GM23338 (cell line): ENCODE data around the gene PHLDB2. TPM values are rescaled to one million over a fixed set of nuclear protein-coding genes. Genes with fewer than 3 reads are reported as not detected.

ENCODE experiments used
- ATAC-seq: fragments of 200-7000 bp; cut with Tn5 transposase; 3 replicates; pipeline ENCODE4 v1.9.1; 2020
- DNase-seq: peaks from one replicate; pipeline ENCODE4 v3.0.0-alpha.2; 2015; ENCODE audit warnings: low spot score
- H2AFZ ChIP-seq: fragments of 200-600 bp; sonication (generic); 2 replicates; pipeline ENCODE4 v1.8.0; 2016; ENCODE audit warnings: antibody characterized with exemption, mild to moderate bottlenecking, moderate library complexity
- H3F3A ChIP-seq: fragments of 200-600 bp; sonication (generic); replicated peaks from 2 replicates; pipeline ENCODE4 v1.8.0; 2017; ENCODE audit warnings: antibody characterized with exemption, mixed run types, low read depth
- H3K27ac ChIP-seq: fragments of 200-600 bp; sonication (generic); 2 replicates; pipeline ENCODE4 v1.6.1; 2016; ENCODE audit warnings: low read depth
- H3K27me3 ChIP-seq: fragments of 200-600 bp; sonication (generic); 2 replicates; pipeline ENCODE4 v1.8.0; 2016; ENCODE audit warnings: mild to moderate bottlenecking, mixed run types, moderate library complexity; ENCODE audit not compliant: insufficient read depth
- H3K36me3 ChIP-seq: fragments of 200-600 bp; sonication (generic); 2 replicates; pipeline ENCODE4 v1.8.0; 2016; ENCODE audit warnings: mild to moderate bottlenecking; ENCODE audit not compliant: insufficient read depth
- H3K4me1 ChIP-seq: fragments of 200-600 bp; sonication (generic); 2 replicates; pipeline ENCODE4 v1.8.0; 2016; ENCODE audit warnings: mild to moderate bottlenecking, moderate library complexity; ENCODE audit not compliant: insufficient read depth
- H3K4me2 ChIP-seq: fragments of 200-600 bp; sonication (generic); 2 replicates; pipeline ENCODE4 v1.7.1; 2017; ENCODE audit warnings: mixed run types
- H3K4me3 ChIP-seq: fragments of 200-600 bp; sonication (generic); 2 replicates; pipeline ENCODE4 v1.6.1; 2016; ENCODE audit warnings: mixed run types
- H3K79me2 ChIP-seq: fragments of 200-600 bp; sonication (generic); replicated peaks from 2 replicates; pipeline ENCODE4 v1.8.0; 2017; ENCODE audit warnings: mild to moderate bottlenecking; ENCODE audit not compliant: insufficient read depth
- H3K9me2 ChIP-seq: fragments of 200-600 bp; sonication (generic); 2 replicates; pipeline ENCODE4 v1.8.0; 2017; ENCODE audit not compliant: insufficient read depth
- H4K20me1 ChIP-seq: fragments of 200-600 bp; sonication (generic); replicated peaks from 2 replicates; pipeline ENCODE4 v1.8.0; 2017; ENCODE audit warnings: mild to moderate bottlenecking; ENCODE audit not compliant: insufficient read depth
- H3K27ac Mint-ChIP-seq: 2 replicates; pipeline ENCODE4 v1.8.0; 2020; ENCODE audit warnings: inconsistent platforms, mild to moderate bottlenecking, moderate library complexity, mixed read lengths
- H3K27me3 Mint-ChIP-seq: 3 replicates; pipeline ENCODE4 v1.8.0; 2022; ENCODE audit warnings: low read depth, mild to moderate bottlenecking, moderate library complexity, mixed read lengths, inconsistent platforms; ENCODE audit not compliant: insufficient read depth, poor library complexity
- H3K36me3 Mint-ChIP-seq: 3 replicates; pipeline ENCODE4 v1.8.0; 2021; ENCODE audit warnings: low read depth, mild to moderate bottlenecking, inconsistent platforms, moderate library complexity, mixed read lengths
- H3K4me1 Mint-ChIP-seq: 3 replicates; pipeline ENCODE4 v1.8.0; 2020; ENCODE audit warnings: mild to moderate bottlenecking, inconsistent platforms, mixed read lengths
- H3K4me3 Mint-ChIP-seq: 3 replicates; pipeline ENCODE4 v1.8.0; 2021; ENCODE audit warnings: moderate library complexity, mild to moderate bottlenecking, inconsistent platforms, mixed read lengths
- H3K9me3 Mint-ChIP-seq: 3 replicates; pipeline ENCODE4 v1.8.0; 2020; ENCODE audit warnings: moderate library complexity, mild to moderate bottlenecking, inconsistent platforms, mixed read lengths
- CREB1 ChIP-seq: fragments of 250-450 bp; sonication (Bioruptor Pico); IDR thresholded peaks from 2 replicates; pipeline ENCODE4 v1.5.0; 2020; ENCODE audit warnings: low read depth, mild to moderate bottlenecking, moderate library complexity
- EZH2phosphoT487 ChIP-seq: fragments of 200-600 bp; sonication (generic); IDR thresholded peaks from one replicate; pipeline ENCODE4 v1.8.1; 2018; ENCODE audit warnings: antibody characterized with exemption; ENCODE audit not compliant: unreplicated experiment
- JUNB ChIP-seq: IDR thresholded peaks from one replicate; pipeline ENCODE4 v1.6.1; 2016; ENCODE audit warnings: antibody characterized with exemption; ENCODE audit not compliant: unreplicated experiment
- NANOG ChIP-seq: IDR thresholded peaks from 2 replicates; pipeline ENCODE4 v1.6.1; 2016; ENCODE audit warnings: antibody characterized with exemption, borderline replicate concordance
- STAT1 ChIP-seq: IDR thresholded peaks from one replicate; pipeline ENCODE4 v1.6.1; 2016; ENCODE audit warnings: antibody characterized with exemption; ENCODE audit not compliant: unreplicated experiment
- polyA plus RNA-seq: library from polyadenylated mRNA; unstranded; fragments of >200 nt; fragmentation: Nextera tagmentation; extraction: Ambion mirVana; gene quantifications from 2 replicates; pipeline ENCODE4 v1.2.1, GENCODE V29; 2016
- total RNA-seq: library from RNA; depleted of rRNA; stranded (reverse); fragments of >200 nt; shearing (Covaris generic); gene quantifications from 2 replicates; pipeline ENCODE4 v1.2.3, GENCODE V29; 2014
- TF ChIP-seq, protein P1 (sequence below), 2 experiments: fragments of 200-600 bp in 1 of 2; sonication (generic) in 1 of 2; conservative IDR thresholded peaks; 2 replicates each; pipeline versions ENCODE4 v1.5.1 to v1.6.1; 2016 to 2017; ENCODE audit warnings: antibody characterized with exemption in 2 of 2, low read depth in 2 of 2, mild to moderate bottlenecking in 2 of 2, moderate library complexity in 1 of 2
- TF ChIP-seq, protein P2 (sequence below): fragments of 250-450 bp; sonication (Bioruptor Pico); IDR thresholded peaks from 2 replicates; pipeline ENCODE4 v1.5.0; 2020; ENCODE audit warnings: mild to moderate bottlenecking, moderate library complexity
- TF ChIP-seq, protein P3 (sequence below): IDR thresholded peaks from 2 replicates; pipeline ENCODE4 v1.6.1; 2016; ENCODE audit warnings: antibody characterized with exemption

PHLDB2 gene
- total and polyA plus RNA-seq, 2 experiments from 2014 or later = 19.5 to 33.7 TPM

DNA sequence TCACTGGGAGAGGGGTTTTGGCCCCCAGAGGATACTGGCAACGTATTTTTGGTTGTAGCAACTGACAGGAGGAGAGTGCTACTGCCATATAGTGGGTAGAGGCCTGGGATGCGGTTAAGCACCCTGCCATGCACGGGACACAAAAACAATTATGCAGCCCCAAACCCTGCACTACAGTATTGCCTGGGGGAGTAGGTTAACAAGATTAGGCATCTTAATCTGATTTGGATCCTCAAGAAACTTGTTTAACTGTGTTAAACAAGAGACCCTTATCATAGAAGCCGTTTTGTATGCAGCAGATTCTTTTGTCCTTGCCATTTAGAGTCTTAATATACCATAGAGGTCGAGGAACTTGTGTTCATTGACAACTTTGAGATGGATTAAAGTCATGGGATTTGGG lies 3.4 kb downstream of the PHLDB2 start (continued):
- TF ChIP-seq, protein P1, sequence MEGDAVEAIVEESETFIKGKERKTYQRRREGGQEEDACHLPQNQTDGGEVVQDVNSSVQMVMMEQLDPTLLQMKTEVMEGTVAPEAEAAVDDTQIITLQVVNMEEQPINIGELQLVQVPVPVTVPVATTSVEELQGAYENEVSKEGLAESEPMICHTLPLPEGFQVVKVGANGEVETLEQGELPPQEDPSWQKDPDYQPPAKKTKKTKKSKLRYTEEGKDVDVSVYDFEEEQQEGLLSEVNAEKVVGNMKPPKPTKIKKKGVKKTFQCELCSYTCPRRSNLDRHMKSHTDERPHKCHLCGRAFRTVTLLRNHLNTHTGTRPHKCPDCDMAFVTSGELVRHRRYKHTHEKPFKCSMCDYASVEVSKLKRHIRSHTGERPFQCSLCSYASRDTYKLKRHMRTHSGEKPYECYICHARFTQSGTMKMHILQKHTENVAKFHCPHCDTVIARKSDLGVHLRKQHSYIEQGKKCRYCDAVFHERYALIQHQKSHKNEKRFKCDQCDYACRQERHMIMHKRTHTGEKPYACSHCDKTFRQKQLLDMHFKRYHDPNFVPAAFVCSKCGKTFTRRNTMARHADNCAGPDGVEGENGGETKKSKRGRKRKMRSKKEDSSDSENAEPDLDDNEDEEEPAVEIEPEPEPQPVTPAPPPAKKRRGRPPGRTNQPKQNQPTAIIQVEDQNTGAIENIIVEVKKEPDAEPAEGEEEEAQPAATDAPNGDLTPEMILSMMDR (conservative IDR thresholded peaks at IDR 0.05; ENCODE audit: low read depth in 2 of 2) = no peak
- TF ChIP-seq, protein P2, sequence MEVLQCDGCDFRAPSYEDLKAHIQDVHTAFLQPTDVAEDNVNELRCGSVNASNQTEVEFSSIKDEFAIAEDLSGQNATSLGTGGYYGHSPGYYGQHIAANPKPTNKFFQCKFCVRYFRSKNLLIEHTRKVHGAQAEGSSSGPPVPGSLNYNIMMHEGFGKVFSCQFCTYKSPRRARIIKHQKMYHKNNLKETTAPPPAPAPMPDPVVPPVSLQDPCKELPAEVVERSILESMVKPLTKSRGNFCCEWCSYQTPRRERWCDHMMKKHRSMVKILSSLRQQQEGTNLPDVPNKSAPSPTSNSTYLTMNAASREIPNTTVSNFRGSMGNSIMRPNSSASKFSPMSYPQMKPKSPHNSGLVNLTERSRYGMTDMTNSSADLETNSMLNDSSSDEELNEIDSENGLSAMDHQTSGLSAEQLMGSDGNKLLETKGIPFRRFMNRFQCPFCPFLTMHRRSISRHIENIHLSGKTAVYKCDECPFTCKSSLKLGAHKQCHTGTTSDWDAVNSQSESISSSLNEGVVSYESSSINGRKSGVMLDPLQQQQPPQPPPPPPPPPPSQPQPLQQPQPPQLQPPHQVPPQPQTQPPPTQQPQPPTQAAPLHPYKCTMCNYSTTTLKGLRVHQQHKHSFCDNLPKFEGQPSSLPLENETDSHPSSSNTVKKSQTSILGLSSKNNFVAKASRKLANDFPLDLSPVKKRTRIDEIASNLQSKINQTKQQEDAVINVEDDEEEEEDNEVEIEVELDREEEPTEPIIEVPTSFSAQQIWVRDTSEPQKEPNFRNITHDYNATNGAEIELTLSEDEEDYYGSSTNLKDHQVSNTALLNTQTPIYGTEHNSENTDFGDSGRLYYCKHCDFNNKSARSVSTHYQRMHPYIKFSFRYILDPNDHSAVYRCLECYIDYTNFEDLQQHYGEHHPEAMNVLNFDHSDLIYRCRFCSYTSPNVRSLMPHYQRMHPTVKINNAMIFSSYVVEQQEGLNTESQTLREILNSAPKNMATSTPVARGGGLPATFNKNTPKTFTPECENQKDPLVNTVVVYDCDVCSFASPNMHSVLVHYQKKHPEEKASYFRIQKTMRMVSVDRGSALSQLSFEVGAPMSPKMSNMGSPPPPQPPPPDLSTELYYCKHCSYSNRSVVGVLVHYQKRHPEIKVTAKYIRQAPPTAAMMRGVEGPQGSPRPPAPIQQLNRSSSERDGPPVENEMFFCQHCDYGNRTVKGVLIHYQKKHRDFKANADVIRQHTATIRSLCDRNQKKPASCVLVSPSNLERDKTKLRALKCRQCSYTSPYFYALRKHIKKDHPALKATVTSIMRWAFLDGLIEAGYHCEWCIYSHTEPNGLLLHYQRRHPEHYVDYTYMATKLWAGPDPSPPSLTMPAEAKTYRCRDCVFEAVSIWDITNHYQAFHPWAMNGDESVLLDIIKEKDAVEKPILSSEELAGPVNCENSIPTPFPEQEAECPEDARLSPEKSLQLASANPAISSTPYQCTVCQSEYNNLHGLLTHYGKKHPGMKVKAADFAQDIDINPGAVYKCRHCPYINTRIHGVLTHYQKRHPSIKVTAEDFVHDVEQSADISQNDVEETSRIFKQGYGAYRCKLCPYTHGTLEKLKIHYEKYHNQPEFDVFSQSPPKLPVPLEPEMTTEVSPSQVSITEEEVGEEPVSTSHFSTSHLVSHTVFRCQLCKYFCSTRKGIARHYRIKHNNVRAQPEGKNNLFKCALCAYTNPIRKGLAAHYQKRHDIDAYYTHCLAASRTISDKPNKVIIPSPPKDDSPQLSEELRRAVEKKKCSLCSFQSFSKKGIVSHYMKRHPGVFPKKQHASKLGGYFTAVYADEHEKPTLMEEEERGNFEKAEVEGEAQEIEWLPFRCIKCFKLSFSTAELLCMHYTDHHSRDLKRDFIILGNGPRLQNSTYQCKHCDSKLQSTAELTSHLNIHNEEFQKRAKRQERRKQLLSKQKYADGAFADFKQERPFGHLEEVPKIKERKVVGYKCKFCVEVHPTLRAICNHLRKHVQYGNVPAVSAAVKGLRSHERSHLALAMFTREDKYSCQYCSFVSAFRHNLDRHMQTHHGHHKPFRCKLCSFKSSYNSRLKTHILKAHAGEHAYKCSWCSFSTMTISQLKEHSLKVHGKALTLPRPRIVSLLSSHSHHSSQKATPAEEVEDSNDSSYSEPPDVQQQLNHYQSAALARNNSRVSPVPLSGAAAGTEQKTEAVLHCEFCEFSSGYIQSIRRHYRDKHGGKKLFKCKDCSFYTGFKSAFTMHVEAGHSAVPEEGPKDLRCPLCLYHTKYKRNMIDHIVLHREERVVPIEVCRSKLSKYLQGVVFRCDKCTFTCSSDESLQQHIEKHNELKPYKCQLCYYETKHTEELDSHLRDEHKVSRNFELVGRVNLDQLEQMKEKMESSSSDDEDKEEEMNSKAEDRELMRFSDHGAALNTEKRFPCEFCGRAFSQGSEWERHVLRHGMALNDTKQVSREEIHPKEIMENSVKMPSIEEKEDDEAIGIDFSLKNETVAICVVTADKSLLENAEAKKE (CRISPR knock-in tag) = no peak
- TF ChIP-seq CREB1 (CRISPR knock-in tag) = no peak
- TF ChIP-seq NANOG = no peak

DNA sequence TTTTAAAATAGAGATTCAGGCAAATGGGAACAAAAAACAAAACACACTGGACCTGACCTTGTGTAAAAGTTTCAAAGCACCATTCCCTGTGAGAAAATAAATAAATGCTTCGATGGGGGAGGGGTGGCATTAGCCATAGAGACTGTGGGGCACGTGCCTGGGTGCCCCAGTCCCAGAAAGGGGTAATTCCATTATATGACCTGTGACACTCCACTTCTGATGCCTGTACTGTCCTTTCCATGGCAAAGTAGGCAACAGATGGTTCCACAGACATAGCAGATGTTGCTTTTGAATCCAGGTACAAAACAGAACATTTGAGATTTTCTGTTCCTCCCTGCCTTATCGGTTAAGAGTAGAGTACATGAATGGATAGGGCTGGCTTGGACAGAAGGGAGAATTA lies 3.9 kb downstream of the PHLDB2 start:
- Mint-ChIP-seq H3K27me3 (peaks cover 15% of the 10 kb centered on the region), H3K9me3 (no peaks in the 10 kb centered on the region), H3K27ac (no peak overlapping the region), H3K36me3 (no peaks in the 10 kb centered on the region), H3K4me3 (no peak overlapping the region), H3K4me1 (peaks cover 61% of the 10 kb centered on the region)
- H2AFZ ChIP-seq = no peak overlapping the region
- 0 out of 2 replicates have a peak, but pooled peaks cover 5% of the 10 kb centered on the region for H3F3A ChIP-seq
- DNase-seq (no peak), ATAC-seq (no peak)
- no peaks in the 10 kb centered on the region for H3K9me2 ChIP-seq
- peaks cover 63% of the 10 kb centered on the region for H3K4me1 ChIP-seq
- H3K4me2 ChIP-seq = peak overlapping the region; percentile 65
- H3K36me3 ChIP-seq = no peaks in the 10 kb centered on the region
- peaks cover 56% of the 10 kb centered on the region for H3K79me2 ChIP-seq
- H4K20me1 ChIP-seq = 0 out of 2 replicates have a peak, but pooled peaks cover 7% of the 10 kb centered on the region
- H3K27ac ChIP-seq = no peak overlapping the region
- no peak overlapping the region for H3K4me3 ChIP-seq
- H3K27me3 ChIP-seq = peaks cover 25% of the 10 kb centered on the region
- no peak for TF ChIP-seq CREB1 (CRISPR knock-in tag)
- TF ChIP-seq, protein P1 (conservative IDR thresholded peaks at IDR 0.05; ENCODE audit: low read depth in 2 of 2) = no peak
- TF ChIP-seq, protein P3, sequence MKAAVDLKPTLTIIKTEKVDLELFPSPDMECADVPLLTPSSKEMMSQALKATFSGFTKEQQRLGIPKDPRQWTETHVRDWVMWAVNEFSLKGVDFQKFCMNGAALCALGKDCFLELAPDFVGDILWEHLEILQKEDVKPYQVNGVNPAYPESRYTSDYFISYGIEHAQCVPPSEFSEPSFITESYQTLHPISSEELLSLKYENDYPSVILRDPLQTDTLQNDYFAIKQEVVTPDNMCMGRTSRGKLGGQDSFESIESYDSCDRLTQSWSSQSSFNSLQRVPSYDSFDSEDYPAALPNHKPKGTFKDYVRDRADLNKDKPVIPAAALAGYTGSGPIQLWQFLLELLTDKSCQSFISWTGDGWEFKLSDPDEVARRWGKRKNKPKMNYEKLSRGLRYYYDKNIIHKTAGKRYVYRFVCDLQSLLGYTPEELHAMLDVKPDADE = no peak
- no peak for TF ChIP-seq EZH2phosphoT487
- TF ChIP-seq STAT1 = no peak
- no peak for TF ChIP-seq JUNB
- no peak for TF ChIP-seq NANOG
